OCI-LY3 (cell line): Measurements from ENCODE around the gene SF3A2.

Experiments
- EZH2phosphoT487 ChIP-seq: fragments of 200-600 bp; shearing (Covaris generic); IDR thresholded peaks from 2 replicates; pipeline ENCODE4 v1.6.1; 2018; ENCODE audit warnings: antibody characterized with exemption, mixed run types, low read depth
- TF ChIP-seq, protein P1 (sequence below): fragments of 200-600, 300-600 bp; sonication (generic); IDR thresholded peaks from 2 replicates; pipeline ENCODE4 v1.5.1; 2014; ENCODE audit warnings: antibody characterized with exemption, low read length, low read depth

DNA sequence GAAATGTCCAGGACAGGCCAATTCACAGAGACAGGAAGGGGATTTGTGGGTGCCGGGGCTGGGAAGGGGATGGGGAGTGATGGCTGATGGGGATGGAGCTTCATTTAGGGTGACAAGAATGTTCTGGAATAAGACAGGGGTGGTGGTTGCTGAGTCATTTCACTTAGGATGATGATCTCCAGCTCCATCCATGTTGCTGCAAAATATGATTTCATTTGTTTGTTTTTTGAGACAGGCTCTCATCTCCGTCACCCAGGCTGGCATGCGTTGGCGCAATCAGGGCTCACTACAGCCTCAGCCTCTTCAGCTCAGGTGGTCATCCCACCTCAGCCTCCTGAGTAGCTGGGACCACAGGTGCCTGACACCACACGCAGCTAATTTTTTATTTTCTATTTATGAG is 22.7 kb downstream of the SF3A2 start:
- TF ChIP-seq, protein P1, sequence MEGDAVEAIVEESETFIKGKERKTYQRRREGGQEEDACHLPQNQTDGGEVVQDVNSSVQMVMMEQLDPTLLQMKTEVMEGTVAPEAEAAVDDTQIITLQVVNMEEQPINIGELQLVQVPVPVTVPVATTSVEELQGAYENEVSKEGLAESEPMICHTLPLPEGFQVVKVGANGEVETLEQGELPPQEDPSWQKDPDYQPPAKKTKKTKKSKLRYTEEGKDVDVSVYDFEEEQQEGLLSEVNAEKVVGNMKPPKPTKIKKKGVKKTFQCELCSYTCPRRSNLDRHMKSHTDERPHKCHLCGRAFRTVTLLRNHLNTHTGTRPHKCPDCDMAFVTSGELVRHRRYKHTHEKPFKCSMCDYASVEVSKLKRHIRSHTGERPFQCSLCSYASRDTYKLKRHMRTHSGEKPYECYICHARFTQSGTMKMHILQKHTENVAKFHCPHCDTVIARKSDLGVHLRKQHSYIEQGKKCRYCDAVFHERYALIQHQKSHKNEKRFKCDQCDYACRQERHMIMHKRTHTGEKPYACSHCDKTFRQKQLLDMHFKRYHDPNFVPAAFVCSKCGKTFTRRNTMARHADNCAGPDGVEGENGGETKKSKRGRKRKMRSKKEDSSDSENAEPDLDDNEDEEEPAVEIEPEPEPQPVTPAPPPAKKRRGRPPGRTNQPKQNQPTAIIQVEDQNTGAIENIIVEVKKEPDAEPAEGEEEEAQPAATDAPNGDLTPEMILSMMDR = no peak
- no peak for TF ChIP-seq EZH2phosphoT487
